IPS DF 4.7 (cell line): Measurements from ENCODE around the gene ALX4.

Experiments used
- DNase-seq: peaks from one replicate; pipeline ENCODE4 v3.0.0-alpha.2; 2013; ENCODE audit warnings: low spot score; ENCODE audit errors: extremely low read depth

ALX4 gene

GRCh38 chr11:44315947-44316658 lies 6.2 kb upstream of the ALX4 start:
- DNase-seq: no peak

GRCh38 chr11:44314733-44315132 lies 4.8 kb upstream of the ALX4 start:
- no peak for DNase-seq

- no peak for DNase-seq
Observed at GRCh38 chr11:44313761-44314489, 4.0 kb upstream of the ALX4 start.

- no peak for DNase-seq
Observed at GRCh38 chr11:44312876-44313275, 2.9 kb upstream of the ALX4 start.

- DNase-seq: no peak
Observed at GRCh38 chr11:44311339-44312261, 1.7 kb upstream of the ALX4 start.

GRCh38 chr11:44310463-44311272 lies 729 bp upstream of the ALX4 start:
- no peak for DNase-seq

- no peak for DNase-seq
Observed at GRCh38 chr11:44310206-44310462, 195 bp upstream of the ALX4 start.

- no peak for DNase-seq
Observed at GRCh38 chr11:44308923-44309477, 939 bp downstream of the ALX4 start.

- no peak for DNase-seq
Observed at GRCh38 chr11:44308256-44308922, 1.6 kb downstream of the ALX4 start.

- DNase-seq: no peak
Observed at GRCh38 chr11:44307340-44308099, 2.4 kb downstream of the ALX4 start.

- no peak for DNase-seq
Observed at GRCh38 chr11:44306918-44307244, 3.1 kb downstream of the ALX4 start.

GRCh38 chr11:44306052-44306917 lies 3.7 kb downstream of the ALX4 start:
- DNase-seq: no peak

- DNase-seq: no peak
Observed at GRCh38 chr11:44305470-44306051, 4.4 kb downstream of the ALX4 start.

GRCh38 chr11:44305026-44305469 lies 4.9 kb downstream of the ALX4 start:
- no peak for DNase-seq

- no peak for DNase-seq
Observed at GRCh38 chr11:44304091-44305025, 5.6 kb downstream of the ALX4 start.

- no peak for DNase-seq
Observed at GRCh38 chr11:44303401-44303938, 6.5 kb downstream of the ALX4 start.
